ENCODE measurements around the gene SBF2.

The SBF2 gene

GRCh38 chr11:9780929-9781328, 513.1 kb downstream of the SBF2 start:
- Histone ChIP-seq H3K36me3 (ENCODE audit: insufficient read depth, low read length) (peaks cover 24% of the 10 kb centered on the region), H3K4me2 (ENCODE audit: low read length) (no peak overlapping the region), H3K9ac (ENCODE audit: low read length) (no peak overlapping the region), H3K27ac (ENCODE audit: low read depth, low read length, poor library complexity, severe bottlenecking) (no peak overlapping the region), H3K9me2 (ENCODE audit: low read depth, low read length) (no peaks in the 10 kb centered on the region), H3F3A (ENCODE audit: insufficient read depth, low read length) (no peaks in the 10 kb centered on the region), H3K27me3 (ENCODE audit: insufficient read depth, low read length) (no peaks in the 10 kb centered on the region), H3K4me3 (ENCODE audit: low read depth, low read length, poor library complexity, severe bottlenecking) (no peak overlapping the region), H4K20me1 (ENCODE audit: insufficient read depth, low read length) (no peaks in the 10 kb centered on the region), H3K4me1 (ENCODE audit: insufficient read depth, low read length, severe bottlenecking) (no peaks in the 10 kb centered on the region), H3K79me2 (ENCODE audit: insufficient read depth, low read length) (no peaks in the 10 kb centered on the region), H2AFZ (ENCODE audit: low read length) (no peak overlapping the region), H3K9me3 (ENCODE audit: low read length) (no peaks in the 10 kb centered on the region)
- TF ChIP-seq EZH2 (IDR thresholded peaks at IDR 0.05; ENCODE audit: borderline replicate concordance, low read length): no peak
- TF ChIP-seq CTCF (IDR thresholded peaks at IDR 0.05; ENCODE audit: low read length): no peak

GRCh38 chr11:9777525-9777924, 516.5 kb downstream of the SBF2 start:
- H3K27ac ChIP-seq (ENCODE audit: low read depth, low read length, poor library complexity, severe bottlenecking): no peak overlapping the region
- H3K9ac ChIP-seq (ENCODE audit: low read length): no peak overlapping the region
- TF ChIP-seq EZH2 (IDR thresholded peaks at IDR 0.05; ENCODE audit: borderline replicate concordance, low read length): no peak
- no peak for TF ChIP-seq CTCF (IDR thresholded peaks at IDR 0.05; ENCODE audit: low read length)
- no peaks in the 10 kb centered on the region for H3K27me3 ChIP-seq (ENCODE audit: insufficient read depth, low read length)
- H3F3A ChIP-seq (ENCODE audit: insufficient read depth, low read length): no peaks in the 10 kb centered on the region
- H3K4me2 ChIP-seq (ENCODE audit: low read length): no peak overlapping the region
- H4K20me1 ChIP-seq (ENCODE audit: insufficient read depth, low read length): no peaks in the 10 kb centered on the region
- H3K79me2 ChIP-seq (ENCODE audit: insufficient read depth, low read length): no peaks in the 10 kb centered on the region
- no peaks in the 10 kb centered on the region for H3K9me3 ChIP-seq (ENCODE audit: low read length)
- no peak overlapping the region for H3K4me3 ChIP-seq (ENCODE audit: low read depth, low read length, poor library complexity, severe bottlenecking)
- no peak overlapping the region for H2AFZ ChIP-seq (ENCODE audit: low read length)
- H3K36me3 ChIP-seq (ENCODE audit: insufficient read depth, low read length): peaks cover 20% of the 10 kb centered on the region
- no peaks in the 10 kb centered on the region for H3K4me1 ChIP-seq (ENCODE audit: insufficient read depth, low read length, severe bottlenecking)
- no peaks in the 10 kb centered on the region for H3K9me2 ChIP-seq (ENCODE audit: low read depth, low read length)

GRCh38 chr11:9777066-9777465, 517.0 kb downstream of the SBF2 start:
- Histone ChIP-seq H3K4me1 (ENCODE audit: insufficient read depth, low read length, severe bottlenecking) (no peaks in the 10 kb centered on the region), H3K79me2 (ENCODE audit: insufficient read depth, low read length) (no peaks in the 10 kb centered on the region), H4K20me1 (ENCODE audit: insufficient read depth, low read length) (no peaks in the 10 kb centered on the region), H3K27ac (ENCODE audit: low read depth, low read length, poor library complexity, severe bottlenecking) (no peak overlapping the region), H3K36me3 (ENCODE audit: insufficient read depth, low read length) (peaks cover 20% of the 10 kb centered on the region), H3K4me3 (ENCODE audit: low read depth, low read length, poor library complexity, severe bottlenecking) (no peak overlapping the region), H3K9me2 (ENCODE audit: low read depth, low read length) (no peaks in the 10 kb centered on the region), H3K9me3 (ENCODE audit: low read length) (no peaks in the 10 kb centered on the region), H3K27me3 (ENCODE audit: insufficient read depth, low read length) (no peaks in the 10 kb centered on the region), H2AFZ (ENCODE audit: low read length) (no peak overlapping the region), H3K4me2 (ENCODE audit: low read length) (no peak overlapping the region), H3K9ac (ENCODE audit: low read length) (no peak overlapping the region), H3F3A (ENCODE audit: insufficient read depth, low read length) (no peaks in the 10 kb centered on the region)
- TF ChIP-seq EZH2 (IDR thresholded peaks at IDR 0.05; ENCODE audit: borderline replicate concordance, low read length): no peak
- TF ChIP-seq CTCF (IDR thresholded peaks at IDR 0.05; ENCODE audit: low read length): no peak

Data from OCI-LY1 (cell line).